Activated naive CD4-positive, alpha-beta T cell treated with anti-CD3 and anti-CD28 coated beads, Interleukin-2, amount 50 U/mL, for 24 hours (primary cell): ENCODE results near the gene GRIN2A.

Experiments
- H3K27ac Mint-ChIP-seq: one replicate; pipeline ENCODE4 v1.8.0; 2021; ENCODE audit warnings: mild to moderate bottlenecking, mixed read lengths
- H3K27me3 Mint-ChIP-seq: one replicate; pipeline ENCODE4 v1.8.0; 2021; ENCODE audit warnings: mixed read lengths
- H3K36me3 Mint-ChIP-seq: one replicate; pipeline ENCODE4 v1.8.0; 2021; ENCODE audit warnings: mixed read lengths
- H3K4me1 Mint-ChIP-seq: one replicate; pipeline ENCODE4 v1.8.0; 2021; ENCODE audit warnings: mixed read lengths
- H3K4me3 Mint-ChIP-seq: one replicate; pipeline ENCODE4 v1.8.0; 2021; ENCODE audit warnings: mild to moderate bottlenecking, mixed read lengths
- H3K9me3 Mint-ChIP-seq: one replicate; pipeline ENCODE4 v1.8.0; 2021; ENCODE audit warnings: mixed read lengths

GRIN2A gene

GRCh38 chr16:10015397-10015796 lies 166.8 kb downstream of the GRIN2A start:
- no peak overlapping the region for H3K27ac Mint-ChIP-seq
- no peak overlapping the region for H3K4me3 Mint-ChIP-seq
- no peaks in the 10 kb centered on the region for H3K4me1 Mint-ChIP-seq
- H3K27me3 Mint-ChIP-seq, result peaks cover 8% of the 10 kb centered on the region
- no peaks in the 10 kb centered on the region for H3K36me3 Mint-ChIP-seq
- no peaks in the 10 kb centered on the region for H3K9me3 Mint-ChIP-seq

DNA sequence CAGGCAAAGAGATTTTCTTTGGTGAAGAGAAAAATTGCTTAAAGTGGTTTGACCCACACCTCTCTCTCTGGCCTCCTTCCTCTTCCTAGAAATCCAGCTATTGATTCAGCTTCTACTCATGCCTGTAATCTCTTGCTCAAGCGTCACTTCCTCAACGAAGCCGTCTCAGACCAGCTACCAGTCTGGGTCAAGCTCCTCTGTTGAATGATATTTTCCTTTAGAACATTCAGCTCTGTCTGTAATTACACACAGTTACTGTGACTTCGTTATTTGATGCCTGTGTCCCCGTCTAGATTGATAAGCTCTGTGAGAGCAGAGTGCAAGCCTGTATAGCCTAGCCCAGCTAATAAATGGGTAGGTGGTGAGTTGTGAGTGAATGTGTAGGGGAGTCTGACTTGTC lies 168.5 kb downstream of the GRIN2A start:
- H3K9me3 Mint-ChIP-seq, result no peaks in the 10 kb centered on the region
- H3K4me1 Mint-ChIP-seq, result no peaks in the 10 kb centered on the region
- no peaks in the 10 kb centered on the region for H3K36me3 Mint-ChIP-seq
- peaks cover 8% of the 10 kb centered on the region for H3K27me3 Mint-ChIP-seq
- H3K27ac Mint-ChIP-seq, result no peak overlapping the region
- H3K4me3 Mint-ChIP-seq, result no peak overlapping the region

DNA sequence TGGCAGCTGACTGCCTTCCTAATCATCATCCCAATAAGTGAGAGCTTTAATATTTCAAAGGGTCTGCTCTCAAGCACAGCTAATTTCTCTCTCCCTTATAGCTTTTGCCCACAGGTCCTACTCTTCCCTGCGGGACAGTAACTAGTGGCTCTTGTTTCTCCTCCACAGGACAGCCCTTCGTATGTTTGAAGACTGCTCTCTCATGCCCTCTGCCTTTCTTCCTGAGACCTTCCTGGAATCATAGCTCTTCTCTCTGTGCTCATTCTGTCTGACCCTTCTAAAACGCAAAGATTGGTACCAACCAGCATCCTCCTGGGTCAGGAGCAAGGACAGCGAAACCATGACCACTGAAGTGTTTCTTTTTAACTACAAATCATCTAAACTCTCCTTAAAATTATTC lies 168.9 kb downstream of the GRIN2A start:
- no peak overlapping the region for H3K27ac Mint-ChIP-seq
- H3K4me1 Mint-ChIP-seq, result no peaks in the 10 kb centered on the region
- peaks cover 8% of the 10 kb centered on the region for H3K27me3 Mint-ChIP-seq
- no peaks in the 10 kb centered on the region for H3K9me3 Mint-ChIP-seq
- H3K4me3 Mint-ChIP-seq, result no peak overlapping the region
- H3K36me3 Mint-ChIP-seq, result no peaks in the 10 kb centered on the region

DNA sequence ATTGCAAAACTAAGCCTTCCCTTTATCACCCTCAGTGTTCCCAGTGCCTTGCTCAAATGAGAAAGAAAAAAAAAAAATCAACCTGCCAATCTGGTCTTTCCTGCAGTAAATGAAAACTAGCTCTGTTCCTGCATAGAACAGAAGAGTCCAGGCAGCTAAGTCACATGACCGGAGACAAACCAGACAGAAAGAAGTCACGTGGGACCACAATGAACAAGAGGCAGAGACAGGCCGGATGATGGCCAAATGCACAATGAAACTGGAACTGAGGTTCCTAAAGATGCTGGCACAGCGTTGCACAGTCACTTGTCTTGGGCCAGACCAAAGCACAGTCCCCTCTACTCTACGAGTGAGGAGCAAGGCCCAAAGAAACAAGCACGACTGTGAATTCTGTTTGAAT lies 172.5 kb downstream of the GRIN2A start:
- Mint-ChIP-seq H3K9me3 (no peaks in the 10 kb centered on the region), H3K4me1 (no peaks in the 10 kb centered on the region), H3K36me3 (no peaks in the 10 kb centered on the region), H3K27me3 (peaks cover 8% of the 10 kb centered on the region), H3K4me3 (no peak overlapping the region), H3K27ac (no peak overlapping the region)

DNA sequence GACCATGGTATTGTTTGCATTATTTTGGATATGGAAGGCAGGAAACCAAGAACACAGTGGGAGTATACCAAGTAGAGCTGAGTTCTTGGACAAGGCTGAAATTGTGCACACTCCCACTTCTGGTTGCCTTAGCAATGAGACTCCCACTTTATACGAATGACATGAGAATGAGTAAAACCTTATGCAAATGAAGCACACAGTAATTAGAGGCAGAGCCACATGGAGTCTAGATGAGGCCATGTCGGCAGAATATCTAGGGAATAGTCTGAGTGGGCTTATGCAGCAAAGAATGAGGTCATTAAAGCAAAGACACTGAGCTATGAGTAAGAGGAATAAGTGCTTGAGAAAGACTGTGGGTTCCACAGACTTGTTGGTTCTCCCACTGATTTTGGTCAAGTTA lies 178.7 kb downstream of the GRIN2A start:
- H3K4me3 Mint-ChIP-seq, result no peak overlapping the region
- H3K4me1 Mint-ChIP-seq, result no peaks in the 10 kb centered on the region
- H3K27ac Mint-ChIP-seq, result no peak overlapping the region
- no peaks in the 10 kb centered on the region for H3K36me3 Mint-ChIP-seq
- H3K9me3 Mint-ChIP-seq, result peaks cover 19% of the 10 kb centered on the region
- H3K27me3 Mint-ChIP-seq, result no peaks in the 10 kb centered on the region

DNA sequence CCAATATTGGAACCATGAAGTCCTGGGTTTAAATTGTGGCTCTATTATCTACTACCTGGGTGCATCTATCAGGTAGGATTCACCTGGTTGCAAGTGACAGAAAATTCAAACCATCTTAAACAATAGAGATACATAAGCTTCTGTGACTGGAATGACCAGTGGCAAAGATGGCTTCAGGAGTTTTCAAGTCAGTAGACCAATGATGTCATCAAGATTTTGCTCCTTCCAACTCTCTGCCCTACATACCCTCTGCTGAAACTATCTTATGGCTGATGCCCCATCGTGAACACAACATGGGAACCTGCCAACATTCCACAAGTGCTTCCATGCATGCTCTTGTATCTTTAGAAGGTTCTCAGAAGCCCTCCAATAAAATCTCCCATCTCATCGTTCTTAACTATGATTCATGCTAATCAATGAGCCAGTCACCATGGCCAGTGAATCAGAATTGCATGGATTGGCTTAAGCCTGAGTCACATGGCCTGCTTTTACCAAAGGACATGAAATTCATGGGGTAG lies 180.9 kb downstream of the GRIN2A start:
- Mint-ChIP-seq H3K4me3 (no peak overlapping the region), H3K36me3 (no peaks in the 10 kb centered on the region), H3K4me1 (no peaks in the 10 kb centered on the region), H3K9me3 (peaks cover 26% of the 10 kb centered on the region), H3K27ac (no peak overlapping the region), H3K27me3 (no peaks in the 10 kb centered on the region)

DNA sequence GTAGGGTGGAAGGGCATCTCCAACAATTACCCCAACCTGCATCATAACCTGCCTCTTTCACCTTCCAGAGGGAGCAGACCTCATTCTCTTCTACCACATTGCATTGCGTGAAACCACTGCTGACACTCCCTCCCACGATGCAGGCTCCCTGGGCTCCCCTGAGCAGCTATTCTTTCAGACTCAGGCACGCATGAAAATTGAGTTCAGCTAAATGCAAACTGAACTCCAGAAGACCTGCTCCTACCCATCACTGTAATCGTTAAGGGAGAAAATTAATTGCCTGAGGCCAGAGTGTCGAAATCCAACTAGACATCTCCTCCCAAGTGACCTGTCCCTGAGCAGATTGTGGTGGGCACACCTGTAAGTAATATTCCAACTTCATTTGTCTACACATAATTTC lies 186.0 kb downstream of the GRIN2A start:
- Mint-ChIP-seq H3K27ac (no peak overlapping the region), H3K36me3 (no peaks in the 10 kb centered on the region), H3K9me3 (peaks cover 12% of the 10 kb centered on the region), H3K4me1 (no peaks in the 10 kb centered on the region), H3K4me3 (no peak overlapping the region), H3K27me3 (no peaks in the 10 kb centered on the region)

DNA sequence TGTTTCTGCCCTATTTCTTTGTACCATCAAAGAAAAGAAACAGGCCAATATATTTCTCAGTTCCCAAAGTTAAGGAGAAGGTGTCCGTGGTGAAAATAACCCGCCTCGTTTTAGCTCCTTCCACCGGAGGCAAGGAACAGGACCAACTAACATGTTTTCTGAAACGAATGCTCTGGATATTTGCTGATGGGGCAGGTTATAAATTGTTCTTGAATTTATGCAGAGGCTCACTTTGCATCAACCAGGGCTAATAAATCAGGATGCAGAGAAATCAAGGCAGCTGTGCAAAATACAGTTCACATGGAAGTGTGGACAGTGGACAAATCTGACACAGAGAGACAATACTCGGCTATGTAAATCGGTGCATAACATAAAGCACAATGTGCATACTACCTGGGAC lies 189.8 kb downstream of the GRIN2A start:
- Mint-ChIP-seq H3K9me3 (peaks cover 10% of the 10 kb centered on the region), H3K27me3 (no peaks in the 10 kb centered on the region), H3K36me3 (no peaks in the 10 kb centered on the region), H3K4me1 (no peaks in the 10 kb centered on the region), H3K27ac (no peak overlapping the region), H3K4me3 (no peak overlapping the region)

DNA sequence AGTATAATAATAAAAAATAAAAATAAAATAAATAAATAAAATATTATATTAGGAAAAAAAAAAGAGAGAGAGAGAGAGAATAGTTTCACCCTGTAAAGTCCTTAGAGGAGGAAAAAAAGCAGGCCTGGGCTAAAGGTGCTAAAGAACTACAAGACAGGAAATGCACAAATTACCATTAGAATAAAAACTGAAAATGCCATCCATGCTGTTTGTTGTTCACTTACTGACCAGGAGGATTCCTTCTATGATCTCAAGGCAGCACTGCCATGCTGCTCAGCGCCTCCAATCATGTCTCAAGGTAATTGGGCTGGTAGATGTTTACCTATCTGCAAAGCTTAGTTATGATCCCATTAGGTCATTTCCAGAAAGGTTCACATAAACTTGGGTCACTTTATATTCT lies 201.2 kb downstream of the GRIN2A start:
- Mint-ChIP-seq H3K27me3 (peaks cover 5% of the 10 kb centered on the region), H3K9me3 (peaks cover 18% of the 10 kb centered on the region), H3K36me3 (no peaks in the 10 kb centered on the region), H3K27ac (no peak overlapping the region), H3K4me1 (no peaks in the 10 kb centered on the region), H3K4me3 (no peak overlapping the region)

DNA sequence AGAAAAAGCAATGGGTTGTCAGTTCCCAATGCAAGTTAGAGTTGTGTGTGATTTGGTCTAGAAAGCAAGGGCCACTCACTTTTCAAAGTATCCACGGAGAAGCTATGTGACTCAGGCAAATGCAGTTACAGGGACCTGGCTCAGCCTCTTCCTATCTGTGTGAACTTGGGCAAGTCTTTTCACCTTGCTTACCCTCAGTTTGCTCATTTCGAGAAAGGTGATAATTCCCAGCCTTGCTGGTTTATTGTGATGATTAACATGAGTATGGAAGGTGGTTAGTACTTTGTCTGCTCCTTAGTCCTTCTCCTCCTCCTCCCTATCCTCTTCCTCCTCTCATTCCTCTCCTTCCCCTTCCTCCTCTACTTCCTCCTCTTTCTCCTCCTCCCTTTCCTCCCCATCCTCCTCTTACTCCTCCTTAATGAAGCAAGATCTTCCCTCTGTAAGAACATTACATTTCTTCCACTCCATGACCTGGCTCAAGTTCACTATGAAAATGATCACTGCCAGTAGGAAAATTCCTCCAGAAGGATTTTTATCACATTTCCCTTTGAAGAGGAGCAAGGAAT lies 204.0 kb downstream of the GRIN2A start:
- Mint-ChIP-seq H3K27me3 (peaks cover 1% of the 10 kb centered on the region), H3K27ac (no peak overlapping the region)

GRCh38 chr16:9977333-9977897 lies 204.8 kb downstream of the GRIN2A start:
- Mint-ChIP-seq H3K9me3 (no peaks in the 10 kb centered on the region), H3K4me3 (no peak overlapping the region), H3K27me3 (no peaks in the 10 kb centered on the region), H3K27ac (no peak overlapping the region), H3K4me1 (no peaks in the 10 kb centered on the region), H3K36me3 (no peaks in the 10 kb centered on the region)

More for the DNA sequence above, 204.0 kb downstream of the GRIN2A start:
- no peak overlapping the region for H3K4me3 Mint-ChIP-seq
- H3K36me3 Mint-ChIP-seq, result no peaks in the 10 kb centered on the region
- no peaks in the 10 kb centered on the region for H3K4me1 Mint-ChIP-seq
- no peaks in the 10 kb centered on the region for H3K9me3 Mint-ChIP-seq

DNA sequence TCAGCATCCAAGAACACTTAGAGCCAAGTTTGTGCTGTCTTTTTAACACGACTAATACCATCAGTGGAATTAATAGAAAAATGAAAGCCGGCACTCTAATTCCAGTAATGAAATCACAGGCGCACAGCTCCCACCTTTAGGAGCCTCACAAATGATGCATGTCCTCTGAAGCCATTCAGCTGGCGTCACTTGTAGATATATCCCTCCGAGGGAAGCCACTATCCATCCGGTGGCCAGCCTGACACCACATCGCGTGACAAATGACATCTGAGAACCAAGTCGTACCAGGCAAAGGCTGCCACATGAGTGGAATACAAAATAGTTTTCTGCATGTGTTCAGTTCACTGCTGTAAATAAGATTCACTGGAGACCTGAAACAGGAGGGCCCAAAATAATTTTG lies 205.6 kb downstream of the GRIN2A start:
- Mint-ChIP-seq H3K4me1 (no peaks in the 10 kb centered on the region), H3K36me3 (no peaks in the 10 kb centered on the region), H3K27ac (no peak overlapping the region), H3K4me3 (no peak overlapping the region), H3K9me3 (no peaks in the 10 kb centered on the region), H3K27me3 (no peaks in the 10 kb centered on the region)

DNA sequence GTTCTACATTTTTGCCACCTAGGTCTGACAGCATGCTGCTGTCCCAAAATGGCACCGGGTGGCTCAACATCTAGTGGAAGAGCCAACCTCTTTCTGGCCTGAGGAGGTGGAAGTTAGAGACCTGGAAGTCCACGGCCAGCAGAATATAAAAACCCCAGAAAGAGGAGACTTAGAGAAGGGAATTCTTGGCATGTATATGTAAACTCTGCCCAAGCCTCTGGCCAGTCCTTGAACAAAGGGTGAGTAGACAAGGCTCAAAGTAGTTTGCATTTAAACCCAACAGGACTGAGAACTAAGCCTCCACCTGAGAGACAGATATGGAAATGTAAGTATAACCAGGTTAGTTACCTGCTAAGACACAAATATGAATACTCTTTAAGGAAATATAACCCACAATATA lies 210.3 kb downstream of the GRIN2A start:
- H3K4me3 Mint-ChIP-seq, result no peak overlapping the region

GRCh38 chr16:9970796-9971195 lies 211.4 kb downstream of the GRIN2A start:
- Mint-ChIP-seq H3K9me3 (no peaks in the 10 kb centered on the region), H3K27me3 (peaks cover 2% of the 10 kb centered on the region)

More for the DNA sequence above, 210.3 kb downstream of the GRIN2A start:
- Mint-ChIP-seq H3K36me3 (no peaks in the 10 kb centered on the region), H3K9me3 (no peaks in the 10 kb centered on the region), H3K27me3 (peaks cover 2% of the 10 kb centered on the region), H3K27ac (no peak overlapping the region), H3K4me1 (no peaks in the 10 kb centered on the region)

GRCh38 chr16:9970244-9970643 lies 212.0 kb downstream of the GRIN2A start:
- H3K27ac Mint-ChIP-seq, result no peak overlapping the region
- peaks cover 2% of the 10 kb centered on the region for H3K27me3 Mint-ChIP-seq
- H3K9me3 Mint-ChIP-seq, result no peaks in the 10 kb centered on the region
- H3K4me3 Mint-ChIP-seq, result no peak overlapping the region
- no peaks in the 10 kb centered on the region for H3K4me1 Mint-ChIP-seq
- no peaks in the 10 kb centered on the region for H3K36me3 Mint-ChIP-seq

More at GRCh38 chr16:9970796-9971195, 211.4 kb downstream of the GRIN2A start:
- H3K4me3 Mint-ChIP-seq, result no peak overlapping the region
- H3K36me3 Mint-ChIP-seq, result no peaks in the 10 kb centered on the region
- H3K4me1 Mint-ChIP-seq, result no peaks in the 10 kb centered on the region
- no peak overlapping the region for H3K27ac Mint-ChIP-seq

- no peak overlapping the region for H3K4me3 Mint-ChIP-seq
- peaks cover 2% of the 10 kb centered on the region for H3K9me3 Mint-ChIP-seq
- no peaks in the 10 kb centered on the region for H3K36me3 Mint-ChIP-seq
- H3K4me1 Mint-ChIP-seq, result no peaks in the 10 kb centered on the region
- H3K27ac Mint-ChIP-seq, result no peak overlapping the region
- peaks cover 2% of the 10 kb centered on the region for H3K27me3 Mint-ChIP-seq
Measured at GRCh38 chr16:9969580-9969979, 212.6 kb downstream of the GRIN2A start.
